HG03558 (cell line): Measurements from ENCODE around the gene SPRR2E.
"Not testable (repeated sequence)": the region's sequence is repeated elsewhere in the genome, so short reads cannot be mapped to it uniquely, and the experiment has no call there.

Source experiments
- ATAC-seq: cut with Tn5 transposase; IDR thresholded peaks from one replicate; pipeline ENCODE4 v1.9.1; 2021; ENCODE audit warnings: moderate number of reproducible peaks; ENCODE audit not compliant: unreplicated experiment; ENCODE audit errors: extremely low read depth

SPRR2E gene

GRCh38 chr1:153094426-153094825 lies at the start of gene SPRR2E:
Gene SPRR2E (minus strand): TSS chr1:153094526. CDS start chr1:153093751, 775 bp downstream.
- no peak for ATAC-seq

GRCh38 chr1:153141377-153141776 lies 47.1 kb upstream of the SPRR2E start:
- no peak for ATAC-seq

- ATAC-seq = no peak
These were observed 46.2 kb upstream of the SPRR2E start for GRCh38 chr1:153140484-153140883.

- ATAC-seq = no peak
These were observed 39.4 kb upstream of the SPRR2E start for GRCh38 chr1:153133743-153134142.

GRCh38 chr1:153133267-153133666 lies 38.9 kb upstream of the SPRR2E start:
- no peak for ATAC-seq

GRCh38 chr1:153128688-153129087 lies 34.4 kb upstream of the SPRR2E start:
- not testable (repeated sequence) for ATAC-seq

- no peak for ATAC-seq
These were observed 33.0 kb upstream of the SPRR2E start for GRCh38 chr1:153127296-153127695.

GRCh38 chr1:153125536-153125935 lies 31.2 kb upstream of the SPRR2E start:
- ATAC-seq = no peak

- not testable (repeated sequence) for ATAC-seq
These were observed 29.5 kb upstream of the SPRR2E start for GRCh38 chr1:153123793-153124192.

- no peak for ATAC-seq
These were observed 28.6 kb upstream of the SPRR2E start for GRCh38 chr1:153122831-153123421.

GRCh38 chr1:153120945-153121344 lies 26.6 kb upstream of the SPRR2E start:
- ATAC-seq = no peak

GRCh38 chr1:153119491-153119971 lies 25.2 kb upstream of the SPRR2E start:
- ATAC-seq = no peak

GRCh38 chr1:153115264-153115663 lies 20.9 kb upstream of the SPRR2E start:
- ATAC-seq = not testable (repeated sequence)

- ATAC-seq = no peak
These were observed 19.1 kb upstream of the SPRR2E start, which contains the start of gene SPRR2F for GRCh38 chr1:153113416-153113815. Gene SPRR2F (minus strand): TSS chr1:153113516. CDS start chr1:153112733, 783 bp downstream.

GRCh38 chr1:153112454-153112853 lies 18.1 kb upstream of the SPRR2E start:
- ATAC-seq = not testable (repeated sequence)

- no peak for ATAC-seq
These were observed 5.9 kb upstream of the SPRR2E start for GRCh38 chr1:153100245-153100644.

- ATAC-seq = no peak
These were observed 5.2 kb upstream of the SPRR2E start for GRCh38 chr1:153099461-153100045.

GRCh38 chr1:153095764-153096163 lies 1.4 kb upstream of the SPRR2E start:
- no peak for ATAC-seq

GRCh38 chr1:153087652-153088051 lies 6.7 kb downstream of the SPRR2E start:
- ATAC-seq = no peak

GRCh38 chr1:153081736-153082135 lies 12.6 kb downstream of the SPRR2E start:
- ATAC-seq = no peak

- no peak for ATAC-seq
These were observed 21.3 kb downstream of the SPRR2E start for GRCh38 chr1:153072806-153073726.
